NT2/D1 (cell line): ENCODE results near the gene NDC80.

Source experiments
- YY1 ChIP-seq: IDR thresholded peaks from 2 replicates; pipeline ENCODE4 v1.6.1; 2011; ENCODE audit not compliant: insufficient read length, insufficient read depth
- ZNF274 ChIP-seq: IDR thresholded peaks from 2 replicates; pipeline ENCODE4 v1.6.1; 2011; ENCODE audit warnings: mild to moderate bottlenecking, low read depth, low read length

DNA sequence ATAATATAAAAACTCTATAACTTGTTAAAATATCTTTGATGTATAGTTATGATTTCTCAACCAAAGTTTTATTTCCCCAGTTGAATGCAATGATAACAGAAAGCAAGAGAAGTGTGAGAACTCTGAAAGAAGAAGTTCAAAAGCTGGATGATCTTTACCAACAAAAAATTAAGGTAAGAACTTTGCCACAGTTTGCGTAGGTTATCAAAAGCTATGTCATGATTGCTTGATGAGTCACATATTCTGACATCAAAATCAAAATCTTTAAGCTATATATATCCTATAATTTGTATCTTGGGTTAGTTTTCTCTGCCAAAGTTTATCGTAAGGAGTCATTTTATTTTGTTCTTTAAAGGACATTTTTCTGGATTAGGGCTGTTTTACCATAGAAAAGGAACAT is 35.0 kb downstream of the NDC80 start:
- TF ChIP-seq ZNF274 (no peak), YY1 (no peak)
